ES-I3 (cell line): ENCODE data around the gene IGIP.

ENCODE experiments used
- H3K36me3 ChIP-seq: 2 replicates; pipeline ENCODE4 v1.6.1; 2013; ENCODE audit warnings: mild to moderate bottlenecking, low read length, control low read depth, moderate library complexity; ENCODE audit not compliant: insufficient read depth
- H3K4me1 ChIP-seq: 2 replicates; pipeline ENCODE4 v1.6.1; 2013; ENCODE audit warnings: mild to moderate bottlenecking, control low read depth, low read length; ENCODE audit not compliant: insufficient read depth
- H3K9ac ChIP-seq: 2 replicates; pipeline ENCODE4 v1.6.1; 2013; ENCODE audit warnings: low read depth, mild to moderate bottlenecking, low read length, moderate library complexity
- H3K9me3 ChIP-seq: 2 replicates; pipeline ENCODE4 v1.6.1; 2013; ENCODE audit warnings: mild to moderate bottlenecking, low read length, moderate library complexity; ENCODE audit not compliant: control insufficient read depth, insufficient read depth

IGIP gene

DNA sequence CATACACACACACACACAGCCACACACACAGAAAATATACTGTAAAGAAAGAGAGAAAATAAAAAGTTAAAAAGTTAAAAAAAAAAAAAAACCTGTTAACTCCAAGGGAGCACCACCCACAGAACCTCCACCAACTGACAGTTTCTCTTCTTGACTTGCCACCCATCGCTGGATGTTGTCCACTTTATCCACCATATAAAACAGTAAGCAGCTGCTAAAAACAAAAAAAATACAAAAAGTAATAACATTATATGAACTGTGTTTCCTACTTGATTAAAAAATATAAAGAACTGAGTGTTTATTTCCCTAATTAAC is 10.6 kb upstream of the IGIP start:
- Histone ChIP-seq H3K36me3 (no peaks in the 10 kb centered on the region), H3K4me1 (peaks cover 24% of the 10 kb centered on the region), H3K9me3 (no peaks in the 10 kb centered on the region), H3K9ac (peak overlapping the region; percentile 84; the same call in 1 of the 2 replicates)

DNA sequence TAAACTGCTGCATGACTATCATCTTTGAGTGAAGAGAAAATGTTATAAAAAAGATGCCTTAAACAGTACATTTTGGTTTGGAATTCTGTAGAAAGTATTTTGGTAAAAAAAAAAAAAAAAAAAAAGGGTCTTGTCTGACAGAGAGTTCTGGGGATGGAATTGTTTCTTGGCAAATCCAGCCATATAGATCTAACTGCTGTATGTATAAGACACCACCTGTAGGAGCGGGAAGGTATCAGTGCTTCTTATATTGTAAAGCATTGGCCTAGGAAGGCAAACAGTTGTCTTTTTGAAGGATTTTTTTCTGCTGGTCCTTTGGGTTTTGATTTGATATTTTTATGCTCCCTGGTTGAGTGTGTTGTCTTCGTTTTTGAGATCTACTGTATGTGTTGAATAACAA is 9.0 kb upstream of the IGIP start:
- Histone ChIP-seq H3K9ac (no peak overlapping the region), H3K36me3 (no peaks in the 10 kb centered on the region)

DNA sequence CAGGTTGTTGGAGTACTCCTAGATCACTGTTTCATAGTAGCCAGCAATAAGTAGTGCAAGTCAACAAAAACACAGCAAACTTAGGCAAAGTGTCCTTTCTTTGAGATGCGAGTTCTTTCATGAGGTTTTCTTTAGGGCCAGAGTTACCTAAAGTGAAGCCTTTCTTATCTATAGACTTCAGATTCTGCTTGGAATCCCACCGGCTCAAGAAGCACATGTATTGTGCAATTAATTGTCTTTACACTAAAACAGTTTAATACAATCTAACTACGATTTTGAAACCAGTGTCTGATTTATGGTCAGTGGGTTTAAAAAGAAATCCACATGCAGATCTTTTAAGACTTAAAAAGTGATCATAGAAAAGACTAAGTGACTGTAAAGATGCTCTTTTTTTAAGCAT is 8.2 kb upstream of the IGIP start:
- Histone ChIP-seq H3K4me1 (peaks cover 9% of the 10 kb centered on the region; the same call in 1 of the 2 replicates), H3K9ac (no peak overlapping the region), H3K9me3 (no peaks in the 10 kb centered on the region), H3K36me3 (no peaks in the 10 kb centered on the region)

More for the DNA sequence above, 9.0 kb upstream of the IGIP start:
- Histone ChIP-seq H3K4me1 (peaks cover 17% of the 10 kb centered on the region), H3K9me3 (no peaks in the 10 kb centered on the region)

DNA sequence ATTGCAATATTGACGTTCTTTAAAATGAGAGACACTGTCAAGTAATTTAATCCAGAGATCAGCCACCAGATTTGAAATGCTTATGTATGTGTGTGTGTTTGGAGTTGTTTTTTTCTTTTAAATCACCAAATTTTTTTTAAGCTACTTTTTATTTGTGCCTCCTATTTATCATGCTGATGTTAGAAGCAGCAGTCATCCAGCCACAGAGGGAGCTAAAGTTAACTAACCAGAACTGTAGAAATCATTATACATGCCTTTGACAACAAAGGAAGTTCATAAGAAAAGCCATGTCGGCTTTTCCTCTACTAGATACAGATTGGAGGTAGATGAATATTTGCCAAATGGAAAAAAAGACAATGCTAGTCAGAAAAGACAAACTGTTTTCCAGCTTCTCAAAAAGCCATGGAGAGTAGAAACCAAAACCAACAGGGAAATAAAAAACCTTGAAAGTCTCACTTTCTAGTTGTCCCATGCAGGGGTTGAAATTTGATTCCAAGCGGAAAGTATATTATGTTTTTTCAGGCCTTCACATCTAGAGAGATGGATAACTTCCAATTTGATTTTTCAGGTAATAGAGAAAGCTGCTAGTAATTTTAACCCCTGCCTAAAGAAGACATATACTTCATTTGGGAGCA is 7.3 kb upstream of the IGIP start:
- Histone ChIP-seq H3K36me3 (no peaks in the 10 kb centered on the region), H3K9ac (no peak overlapping the region), H3K4me1 (peaks cover 8% of the 10 kb centered on the region; the same call in 1 of the 2 replicates), H3K9me3 (no peaks in the 10 kb centered on the region)

DNA sequence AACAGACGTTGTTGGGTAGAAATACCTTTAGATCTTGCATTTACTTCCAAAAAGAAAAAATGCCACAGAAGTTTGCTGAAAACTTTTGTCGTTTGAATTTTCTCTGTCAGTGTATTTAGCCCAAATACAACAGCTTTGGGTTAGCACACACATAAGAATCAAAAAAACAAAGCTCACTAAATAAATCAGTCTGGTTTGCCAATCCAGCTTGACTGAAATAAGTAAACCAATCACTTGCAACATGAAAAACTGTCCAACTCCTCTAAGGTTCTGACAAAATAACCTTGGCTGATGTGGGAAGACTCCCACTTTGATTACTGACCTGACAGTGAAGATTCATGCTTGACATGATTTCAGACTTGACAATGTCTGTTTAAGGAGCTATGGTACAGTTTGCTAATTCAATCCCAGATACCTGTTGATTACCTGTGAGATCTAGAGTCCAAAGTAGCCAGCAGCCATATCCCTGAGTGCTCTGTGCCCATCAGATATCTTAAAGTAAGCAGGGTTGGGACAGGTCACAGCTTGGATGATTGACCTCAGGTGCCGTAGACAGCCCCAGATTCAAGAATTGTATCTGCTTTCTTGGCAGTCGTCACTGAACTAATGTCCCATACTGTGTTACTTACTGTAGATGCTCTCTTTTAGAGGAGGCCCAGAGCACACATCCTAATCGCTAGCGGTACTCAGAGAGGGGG is 727 bp downstream of the IGIP start:
- H3K9ac ChIP-seq = no peak overlapping the region
- no peaks in the 10 kb centered on the region for H3K9me3 ChIP-seq
- H3K36me3 ChIP-seq = no peaks in the 10 kb centered on the region
- peaks cover 4% of the 10 kb centered on the region; the same call in 1 of the 2 replicates for H3K4me1 ChIP-seq

DNA sequence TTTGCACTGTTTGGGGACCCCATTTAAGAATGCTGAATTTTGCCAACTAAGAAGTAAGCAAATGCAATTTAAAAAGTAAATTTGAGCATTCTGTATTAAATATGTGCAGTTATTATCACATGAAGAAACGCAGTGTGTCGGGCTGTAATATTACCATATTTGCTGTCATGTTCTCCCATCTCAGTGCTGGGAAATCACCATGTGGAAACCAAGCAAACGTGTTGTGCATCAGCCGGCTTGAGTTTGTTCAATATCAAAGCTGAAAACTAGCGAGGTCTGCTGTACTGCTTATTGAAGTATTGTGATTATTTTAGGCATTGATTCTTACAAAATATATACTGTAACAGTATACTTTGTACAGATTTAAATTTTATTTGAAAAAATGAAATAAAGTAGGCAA is 2.6 kb downstream of the IGIP start:
- H3K4me1 ChIP-seq = peaks cover 14% of the 10 kb centered on the region; the same call in 1 of the 2 replicates
- H3K9me3 ChIP-seq = no peaks in the 10 kb centered on the region
- no peak overlapping the region for H3K9ac ChIP-seq
- no peaks in the 10 kb centered on the region for H3K36me3 ChIP-seq

DNA sequence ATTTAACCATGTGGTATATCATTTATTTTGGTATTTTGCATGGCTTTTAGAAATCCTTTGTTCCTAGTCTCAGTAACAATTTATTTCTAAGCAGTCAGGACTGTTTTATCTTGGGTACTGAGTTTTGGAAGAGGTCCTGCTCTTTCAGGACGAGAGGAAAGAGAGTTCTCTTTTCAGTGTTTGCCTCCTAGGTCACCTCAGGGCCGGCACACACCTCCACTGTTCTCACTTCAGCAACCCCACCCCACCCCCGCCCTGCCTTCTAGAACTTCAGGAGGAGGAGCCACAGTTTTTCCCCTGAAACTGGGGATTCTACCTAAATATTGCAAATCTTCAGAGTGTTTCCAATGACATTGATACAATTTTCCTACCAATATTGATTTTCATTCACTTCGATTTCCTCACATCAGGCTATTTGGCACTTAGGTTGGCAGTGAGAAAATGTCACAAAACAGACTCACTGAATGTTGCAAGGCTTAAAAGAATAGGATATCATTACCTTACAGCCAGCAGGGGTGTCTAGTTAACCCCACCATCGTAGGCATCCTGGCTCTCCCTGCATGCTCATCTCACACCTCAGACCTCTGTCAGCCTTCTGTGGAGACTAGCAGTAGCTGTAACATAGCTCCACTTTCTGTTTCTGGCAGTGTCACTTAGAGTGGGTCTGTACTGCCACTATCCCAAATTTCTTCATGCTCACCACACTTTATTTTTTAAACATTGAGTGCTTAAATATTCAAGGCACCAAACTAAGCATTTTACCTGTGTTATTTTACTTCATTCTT is 5.4 kb downstream of the IGIP start:
- no peak overlapping the region for H3K9ac ChIP-seq
- H3K9me3 ChIP-seq = no peaks in the 10 kb centered on the region
- H3K36me3 ChIP-seq = no peaks in the 10 kb centered on the region
- H3K4me1 ChIP-seq = peaks cover 14% of the 10 kb centered on the region; the same call in 1 of the 2 replicates

DNA sequence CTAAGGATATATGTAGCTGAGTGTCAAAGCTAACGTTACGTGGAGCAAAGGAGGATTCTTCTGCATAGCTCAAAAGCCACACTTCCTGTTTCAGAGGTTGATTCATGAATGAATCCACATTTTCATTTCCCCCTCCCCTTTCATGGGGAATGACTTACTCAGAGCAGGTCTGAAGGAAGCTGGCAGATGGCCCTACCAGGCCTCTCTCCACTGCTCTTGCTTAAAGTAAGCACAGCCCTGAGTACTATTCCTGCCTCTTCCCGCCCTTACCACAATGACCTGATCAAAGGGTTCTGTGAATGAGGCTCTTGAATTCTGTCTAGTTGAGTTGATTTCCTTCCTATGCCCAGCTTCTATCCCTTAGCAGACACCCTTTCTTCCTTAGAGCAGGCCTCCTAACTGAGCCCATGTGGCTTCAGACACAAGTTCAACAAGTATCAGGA is 6.3 kb downstream of the IGIP start:
- H3K9ac ChIP-seq = no peak overlapping the region
- peaks cover 14% of the 10 kb centered on the region; the same call in 1 of the 2 replicates for H3K4me1 ChIP-seq
- H3K36me3 ChIP-seq = no peaks in the 10 kb centered on the region

DNA sequence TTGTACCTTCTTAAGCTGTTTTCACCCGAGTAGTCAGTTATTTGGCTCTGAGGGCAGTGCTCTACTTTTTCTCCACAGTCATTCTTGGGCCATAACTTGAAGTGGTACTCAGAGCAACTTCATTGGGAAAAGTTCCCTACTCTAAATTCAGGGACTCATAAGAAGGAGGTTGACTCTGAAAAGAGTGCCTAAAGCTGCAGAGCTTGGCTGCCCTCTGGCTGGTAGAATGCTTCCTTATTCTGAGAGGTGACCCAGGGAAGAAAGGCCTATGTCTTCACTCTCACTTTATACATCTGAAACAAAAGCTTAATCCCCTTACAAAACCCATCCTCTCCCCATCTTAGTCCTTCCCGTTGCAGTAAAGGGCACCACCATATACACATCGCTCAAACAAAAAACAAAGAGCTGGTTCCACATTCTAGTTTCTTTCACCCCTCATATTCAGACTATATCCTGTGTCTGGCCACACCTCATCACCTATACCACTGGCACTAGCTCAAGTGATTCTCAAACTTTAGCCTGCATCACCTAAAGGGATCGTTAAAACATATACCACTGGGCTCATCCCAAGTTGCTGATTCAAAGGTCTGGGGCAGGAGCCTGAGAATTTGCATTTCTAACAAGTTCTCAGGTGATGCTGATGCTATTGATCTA is 7.9 kb downstream of the IGIP start:
- no peaks in the 10 kb centered on the region for H3K9me3 ChIP-seq

More for the DNA sequence above, 6.3 kb downstream of the IGIP start:
- no peaks in the 10 kb centered on the region for H3K9me3 ChIP-seq

DNA sequence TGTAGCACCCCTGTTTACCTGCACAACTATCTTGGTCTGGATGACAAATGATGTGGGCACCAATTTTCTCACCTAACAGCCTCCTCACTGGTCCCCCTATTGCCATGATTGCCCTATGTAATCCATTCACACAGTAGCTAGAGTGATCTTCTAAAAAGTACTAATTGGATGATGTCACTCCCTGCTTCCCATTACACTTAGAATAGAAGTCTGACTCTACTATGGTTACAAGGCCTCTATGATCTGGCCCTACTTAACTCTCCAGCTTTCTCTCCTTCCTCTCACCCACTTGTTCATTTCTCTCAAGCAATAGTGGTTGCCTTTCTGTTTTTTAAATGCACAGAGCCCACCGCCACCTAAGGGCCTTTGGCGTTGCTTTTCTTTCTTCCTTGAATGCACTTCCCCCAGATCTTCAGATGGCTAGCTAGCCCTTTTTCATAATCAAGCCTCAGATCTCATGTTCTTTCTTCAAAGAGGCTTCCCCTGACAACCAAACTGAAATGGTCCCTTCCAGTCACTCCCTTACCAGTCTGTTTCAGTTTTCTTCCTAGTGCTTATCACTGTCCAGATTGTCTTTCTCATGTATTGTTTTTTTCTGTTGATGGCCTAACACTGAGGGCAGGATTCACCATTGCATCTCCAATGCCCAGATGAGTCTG is 8.7 kb downstream of the IGIP start:
- Histone ChIP-seq H3K9me3 (no peaks in the 10 kb centered on the region), H3K9ac (no peak overlapping the region), H3K36me3 (no peaks in the 10 kb centered on the region), H3K4me1 (peaks cover 14% of the 10 kb centered on the region; the same call in 1 of the 2 replicates)

More for the DNA sequence above, 7.9 kb downstream of the IGIP start:
- H3K4me1 ChIP-seq = peaks cover 14% of the 10 kb centered on the region; the same call in 1 of the 2 replicates
- no peak overlapping the region for H3K9ac ChIP-seq
- H3K36me3 ChIP-seq = no peaks in the 10 kb centered on the region

DNA sequence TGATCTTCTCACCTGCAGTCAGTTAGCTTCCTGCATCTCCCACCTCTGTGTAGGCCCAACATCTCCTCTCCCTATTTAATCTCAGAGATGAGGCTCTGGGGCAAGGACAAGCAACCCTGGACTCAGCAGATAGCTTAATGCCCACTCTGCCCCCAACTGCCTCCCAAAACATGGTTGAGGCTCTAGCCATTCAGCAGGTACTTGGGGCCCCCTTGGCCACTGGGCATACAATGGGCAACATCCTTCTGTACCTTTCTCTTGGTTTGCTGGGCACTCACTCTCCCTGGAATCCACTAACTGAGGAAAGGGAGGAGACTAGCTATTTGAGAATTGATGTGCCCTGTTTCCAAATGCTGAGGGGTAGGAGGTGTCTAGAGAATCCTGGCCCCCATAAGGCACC is 9.4 kb downstream of the IGIP start:
- peaks cover 14% of the 10 kb centered on the region; the same call in 1 of the 2 replicates for H3K4me1 ChIP-seq
- no peaks in the 10 kb centered on the region for H3K36me3 ChIP-seq
- no peak overlapping the region for H3K9ac ChIP-seq
- no peaks in the 10 kb centered on the region for H3K9me3 ChIP-seq

DNA sequence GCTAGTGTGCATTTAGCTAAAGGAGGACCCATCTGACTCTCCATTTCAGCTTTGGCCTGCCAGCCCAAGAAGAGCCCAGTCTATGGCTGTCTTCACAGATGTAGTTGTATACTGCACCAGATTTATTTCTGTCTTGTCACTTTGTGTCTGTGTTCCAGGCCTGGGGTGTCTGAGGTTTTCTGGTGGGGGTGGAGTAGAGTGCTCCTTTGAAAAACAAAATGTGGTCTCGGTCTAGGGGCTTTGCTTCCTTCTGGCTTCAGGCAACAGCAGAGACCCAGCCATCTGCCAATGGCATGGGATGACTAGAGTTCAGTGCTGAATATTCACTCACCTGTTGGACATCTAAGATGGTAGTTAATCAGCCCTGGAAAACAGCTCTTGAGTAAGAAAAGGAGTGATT is 10.9 kb downstream of the IGIP start:
- H3K9me3 ChIP-seq = no peaks in the 10 kb centered on the region
- no peak overlapping the region for H3K9ac ChIP-seq
- H3K36me3 ChIP-seq = no peaks in the 10 kb centered on the region
- peaks cover 8% of the 10 kb centered on the region; the same call in 1 of the 2 replicates for H3K4me1 ChIP-seq

DNA sequence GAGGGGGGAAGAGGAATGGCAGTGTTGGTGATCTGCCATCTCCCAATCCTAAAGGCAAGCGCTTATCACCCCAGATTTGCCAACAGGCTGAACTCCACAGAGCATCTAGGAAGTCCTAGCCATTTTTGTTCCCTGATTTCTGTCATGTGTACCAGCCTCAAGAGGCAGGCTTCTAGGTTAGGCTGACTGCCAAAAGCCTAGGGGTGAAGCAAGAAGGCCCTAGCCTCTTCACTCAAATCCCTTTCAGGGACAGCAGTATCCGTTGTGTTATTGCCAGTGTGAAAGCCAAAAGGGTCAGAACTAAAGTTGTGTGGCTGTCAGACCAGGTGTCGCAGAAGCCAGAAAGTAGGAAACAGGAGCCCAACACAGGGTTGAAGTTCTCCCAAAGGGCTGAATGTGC is 14.7 kb downstream of the IGIP start:
- no peaks in the 10 kb centered on the region for H3K4me1 ChIP-seq
- no peak overlapping the region for H3K9ac ChIP-seq
- no peaks in the 10 kb centered on the region for H3K36me3 ChIP-seq
- no peaks in the 10 kb centered on the region for H3K9me3 ChIP-seq

DNA sequence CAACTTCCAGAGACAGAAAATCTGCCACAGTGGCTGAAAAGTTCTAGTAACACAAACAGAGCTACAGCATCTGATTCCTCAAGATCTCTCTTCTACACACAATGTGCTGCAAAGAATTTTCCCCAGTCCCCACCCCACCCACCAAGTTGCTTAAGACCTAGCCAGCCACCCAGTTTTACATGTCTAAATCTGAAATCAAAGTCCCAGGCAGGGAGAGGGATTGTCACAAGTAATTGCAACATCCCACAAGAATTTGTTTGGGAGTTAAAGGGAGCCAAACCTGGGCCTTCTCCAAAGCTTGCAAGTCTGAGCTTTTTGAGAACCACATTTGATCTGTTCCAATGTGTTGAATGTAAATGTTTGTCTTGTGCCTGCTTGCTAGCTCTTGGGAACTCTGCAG is 15.5 kb downstream of the IGIP start:
- H3K36me3 ChIP-seq = no peaks in the 10 kb centered on the region
- H3K9ac ChIP-seq = no peak overlapping the region
- H3K4me1 ChIP-seq = no peaks in the 10 kb centered on the region

More for the DNA sequence above, 15.5 kb downstream of the IGIP start:
- H3K9me3 ChIP-seq = no peaks in the 10 kb centered on the region
